ENCODE results near the gene PLXNC1. TPM values are rescaled to one million over a fixed set of nuclear protein-coding genes. Genes with fewer than 3 reads are reported as not detected.

Gene PLXNC1
- total and polyA plus RNA-seq, 7 experiments from 2014 or later = 2.5 to 57.2 (median 12.6) TPM

DNA sequence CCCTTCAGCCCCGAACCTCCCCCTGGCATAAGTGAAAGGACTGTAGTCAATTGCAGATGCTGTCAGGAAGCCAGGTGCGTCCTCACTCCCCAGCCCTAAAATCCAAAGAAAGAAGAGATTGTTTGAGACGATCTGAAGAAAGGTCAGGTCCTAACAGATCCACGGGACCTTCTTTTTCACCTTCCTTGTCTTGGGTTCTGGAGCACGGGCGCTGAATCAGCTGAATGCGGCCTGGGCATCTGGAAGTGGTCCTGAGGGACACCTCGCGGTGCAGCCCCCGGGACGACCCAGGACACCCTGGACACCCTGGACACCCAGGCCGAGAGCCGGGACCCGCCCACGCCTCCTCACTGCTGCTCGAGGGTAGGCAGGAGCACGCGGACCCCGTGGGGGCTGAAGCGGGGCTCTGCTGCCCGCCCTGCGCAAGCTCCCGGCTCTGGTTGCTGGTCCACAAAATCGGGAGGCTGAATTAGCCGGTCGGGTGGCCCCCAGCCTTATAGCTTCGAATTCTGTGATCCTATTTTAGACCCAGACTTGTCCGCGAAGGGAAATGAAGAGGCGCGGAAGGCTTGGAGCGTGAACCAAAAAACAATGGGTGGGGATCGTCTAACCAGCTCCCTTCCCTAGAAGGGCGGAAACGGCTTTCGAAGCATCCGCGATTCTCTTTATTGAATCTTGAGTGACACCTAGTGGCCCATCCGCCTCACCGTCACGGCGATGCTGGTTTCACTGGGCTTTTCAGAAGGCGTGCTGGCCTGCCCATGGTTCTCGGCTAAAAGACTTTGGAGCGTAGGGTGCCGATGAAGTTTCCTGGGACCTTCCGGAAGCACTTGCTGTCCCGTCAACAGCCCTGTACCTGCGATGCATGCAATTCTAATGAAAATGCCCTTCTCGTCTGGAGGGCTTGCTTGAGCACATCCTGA is 46.4 kb upstream of the PLXNC1 start:
- peak overlapping the region; percentile 77 for H3K4me3 ChIP-seq (ENCODE audit: low read length)
- H3K27ac Mint-ChIP-seq = peak overlapping the region; percentile 30 to 86 (median 76)
- peaks cover 0 to 6% (median 0%) of the 10 kb centered on the region in 5 donors for H3K36me3 Mint-ChIP-seq
- peaks cover 0 to 2% (median 0%) of the 10 kb centered on the region in 11 donors for H3K9me3 Mint-ChIP-seq
- peak overlapping the region; percentile 69 for H3K27ac ChIP-seq (ENCODE audit: low read depth, low read length)
- ATAC-seq (peak; percentile 91), DNase-seq (peak; percentile 61 to 86 (median 82))
- H3K4me3 Mint-ChIP-seq = peak overlapping the region; percentile 88 to 95 (median 90)
- ChIA-PET POLR2A (interaction anchor here (0.7 to 4.5 kb wide), 13 partner anchors 27 to 635 kb away, joined by 3 to 20 read pairs (median 4); partner anchors contain the start of genes CRADD and MRPL42), CTCF (interaction anchor here (0.6 to 10.3 kb wide), 81 partner anchors 8 to 1780 kb away, joined by 3 to 252 read pairs (median 4); partner anchors contain the start of genes CRADD, PLXNC1 and SOCS2)
- H3K36me3 ChIP-seq (ENCODE audit: control insufficient read depth in 2 of 3, insufficient read depth in 3 of 3, low read length in 3 of 3) = no peaks in the 10 kb centered on the region
- H3K9me3 ChIP-seq (ENCODE audit: control insufficient read depth in 2 of 3, low read length in 3 of 3) = no peaks in the 10 kb centered on the region
- H3K27me3 ChIP-seq (ENCODE audit: control insufficient read depth in 2 of 2, insufficient read depth in 2 of 2, low read length in 2 of 2) = no peaks in the 10 kb centered on the region
- H3K4me1 ChIP-seq (ENCODE audit: control insufficient read depth in 2 of 2, insufficient read depth in 2 of 2, low read length in 2 of 2) = peaks cover 0 to 13% of the 10 kb centered on the region in 2 donors
- peaks cover 11 to 30% (median 25%) of the 10 kb centered on the region in 7 donors for H3K4me1 Mint-ChIP-seq
- intact Hi-C loops (cut with micrococcal nuclease) = loop anchor here (1.0 to 5.0 kb wide), 29 partner anchors 27 to 1317 kb away; partner anchors contain the start of genes CRADD (in 2 of the 2), MRPL42 (in 2 of the 2), NUDT4 (in 2 of the 2) and EEA1 (in 1 of the 2)
- H3K27me3 Mint-ChIP-seq = peaks cover 0 to 19% (median 10%) of the 10 kb centered on the region in 5 donors

DNA sequence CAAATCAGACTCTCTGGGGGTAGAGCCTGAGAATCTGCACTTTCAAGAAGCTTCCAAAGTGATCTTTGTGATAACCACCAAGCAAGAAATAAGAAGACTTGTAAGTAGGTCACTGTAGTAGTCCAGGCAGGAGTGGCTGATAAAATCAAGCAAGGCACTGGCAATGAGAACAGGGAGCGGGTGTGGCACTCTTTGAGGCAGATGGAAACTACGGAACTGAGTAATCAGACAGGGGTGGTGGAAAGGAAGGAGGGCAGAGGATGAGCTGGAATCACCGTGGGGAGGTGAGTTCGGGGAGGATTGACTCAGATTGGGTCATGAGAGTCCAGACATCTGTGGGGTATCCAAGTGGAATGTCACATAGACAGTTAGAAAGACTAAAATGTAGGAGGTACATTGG is 44.4 kb upstream of the PLXNC1 start:
- ATAC-seq (no peak), DNase-seq (no peak)
- Histone ChIP-seq H3K27ac (ENCODE audit: low read depth, low read length) (no peak overlapping the region), H3K4me3 (ENCODE audit: low read length) (no peak overlapping the region), H3K9me3 (ENCODE audit: control insufficient read depth in 2 of 3, low read length in 3 of 3) (no peaks in the 10 kb centered on the region), H3K36me3 (ENCODE audit: control insufficient read depth in 2 of 3, insufficient read depth in 3 of 3, low read length in 3 of 3) (no peaks in the 10 kb centered on the region), H3K4me1 (ENCODE audit: control insufficient read depth in 2 of 2, insufficient read depth in 2 of 2, low read length in 2 of 2) (peaks cover 0 to 13% of the 10 kb centered on the region in 2 donors), H3K27me3 (ENCODE audit: control insufficient read depth in 2 of 2, insufficient read depth in 2 of 2, low read length in 2 of 2) (no peaks in the 10 kb centered on the region)
- CTCF ChIA-PET = interaction anchor here (1.0 to 10.3 kb wide), 7 partner anchors 13 to 1116 kb away, joined by 3 to 252 read pairs (median 18); no protein-coding TSS in a partner anchor
- H3K27me3 Mint-ChIP-seq = peaks cover 0 to 19% (median 10%) of the 10 kb centered on the region in 5 donors
- H3K36me3 Mint-ChIP-seq = peaks cover 0 to 6% (median 0%) of the 10 kb centered on the region in 5 donors
- H3K27ac Mint-ChIP-seq = no peak overlapping the region
- intact Hi-C loops (cut with micrococcal nuclease) = loop anchor here (2.0 to 5.0 kb wide), 8 partner anchors 207 to 1319 kb away; partner anchors contain the start of genes NUDT4 (in 2 of the 2) and UBE2N (in 1 of the 2)
- peaks cover 11 to 31% (median 25%) of the 10 kb centered on the region in 7 donors for H3K4me1 Mint-ChIP-seq
- H3K4me3 Mint-ChIP-seq = no peak overlapping the region
- H3K9me3 Mint-ChIP-seq = peaks cover 0 to 2% (median 0%) of the 10 kb centered on the region in 11 donors
- POLR2A ChIA-PET = interaction anchor here (0.6 to 4.5 kb wide), 4 partner anchors 425 to 601 kb away, joined by 4 to 20 read pairs (median 5); no protein-coding TSS in a partner anchor

DNA sequence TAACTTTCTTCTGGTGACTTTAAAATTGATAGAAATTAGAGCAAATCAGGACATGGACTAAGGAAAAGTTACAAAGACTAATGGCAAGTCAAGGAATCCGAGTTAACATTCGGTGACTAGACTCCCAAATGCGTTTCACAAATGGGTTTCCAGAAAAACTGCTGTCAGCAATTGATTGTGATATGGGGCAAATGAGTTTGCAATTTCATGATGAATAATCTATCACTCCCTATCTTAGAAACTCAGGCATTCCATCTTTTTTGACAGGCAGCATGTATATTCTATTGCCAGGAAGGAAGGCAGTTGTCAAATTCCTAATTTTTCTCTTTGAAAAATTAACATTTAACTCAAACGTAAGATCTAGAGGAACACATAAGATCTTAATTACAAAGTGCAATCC is 40.5 kb upstream of the PLXNC1 start:
- no peak overlapping the region for H3K4me3 ChIP-seq (ENCODE audit: low read length)
- intact Hi-C loops (cut with micrococcal nuclease) = no loop called here
- H3K36me3 ChIP-seq (ENCODE audit: control insufficient read depth in 2 of 3, insufficient read depth in 3 of 3, low read length in 3 of 3) = no peaks in the 10 kb centered on the region
- H3K4me1 ChIP-seq (ENCODE audit: control insufficient read depth in 2 of 2, insufficient read depth in 2 of 2, low read length in 2 of 2) = no peaks in the 10 kb centered on the region
- POLR2A ChIA-PET = no interaction called here
- H3K36me3 Mint-ChIP-seq = peaks cover 0 to 4% (median 0%) of the 10 kb centered on the region in 5 donors
- H3K27me3 ChIP-seq (ENCODE audit: control insufficient read depth in 2 of 2, insufficient read depth in 2 of 2, low read length in 2 of 2) = no peaks in the 10 kb centered on the region
- peaks cover 0 to 15% (median 10%) of the 10 kb centered on the region in 5 donors for H3K27me3 Mint-ChIP-seq
- ATAC-seq (no peak), DNase-seq (no peak)
- H3K27ac Mint-ChIP-seq = no peak overlapping the region
- no peak overlapping the region for H3K27ac ChIP-seq (ENCODE audit: low read depth, low read length)
- CTCF ChIA-PET = interaction anchor here (10.3 kb wide), 1 partner anchor 603 kb away, joined by 252 read pairs; no protein-coding TSS in a partner anchor
- H3K9me3 Mint-ChIP-seq = peaks cover 0 to 2% (median 0%) of the 10 kb centered on the region in 11 donors
- no peaks in the 10 kb centered on the region for H3K9me3 ChIP-seq (ENCODE audit: control insufficient read depth in 2 of 3, low read length in 3 of 3)
- H3K4me1 Mint-ChIP-seq = peaks cover 0 to 12% (median 0%) of the 10 kb centered on the region in 7 donors
- no peak overlapping the region for H3K4me3 Mint-ChIP-seq

GRCh38 chr12:94109160-94109559 is 39.2 kb upstream of the PLXNC1 start:
- no peak overlapping the region for H3K4me3 Mint-ChIP-seq
- H3K4me1 ChIP-seq (ENCODE audit: control insufficient read depth in 2 of 2, insufficient read depth in 2 of 2, low read length in 2 of 2) = no peaks in the 10 kb centered on the region
- peaks cover 0 to 15% (median 5%) of the 10 kb centered on the region in 5 donors for H3K27me3 Mint-ChIP-seq
- no peak overlapping the region for H3K4me3 ChIP-seq (ENCODE audit: low read length)
- no peak for ATAC-seq
- intact Hi-C loops (cut with micrococcal nuclease) = no loop called here
- H3K27ac ChIP-seq (ENCODE audit: low read depth, low read length) = no peak overlapping the region
- H3K36me3 Mint-ChIP-seq = peaks cover 0 to 1% (median 0%) of the 10 kb centered on the region in 5 donors
- H3K4me1 Mint-ChIP-seq = peaks cover 0 to 9% (median 0%) of the 10 kb centered on the region in 7 donors
- no peaks in the 10 kb centered on the region for H3K9me3 Mint-ChIP-seq
- H3K36me3 ChIP-seq (ENCODE audit: control insufficient read depth in 2 of 3, insufficient read depth in 3 of 3, low read length in 3 of 3) = no peaks in the 10 kb centered on the region
- no peaks in the 10 kb centered on the region for H3K27me3 ChIP-seq (ENCODE audit: control insufficient read depth in 2 of 2, insufficient read depth in 2 of 2, low read length in 2 of 2)
- H3K27ac Mint-ChIP-seq = peak overlapping the region in 1 of 9 donors; percentile 67
- POLR2A ChIA-PET = interaction anchor here (0.8 kb wide), 1 partner anchor 9 kb away, joined by 3 read pairs; no protein-coding TSS in a partner anchor
- no peaks in the 10 kb centered on the region for H3K9me3 ChIP-seq (ENCODE audit: control insufficient read depth in 2 of 3, low read length in 3 of 3)
- CTCF ChIA-PET = no interaction called here
- peak in 1 of 9 donors; percentile 59 for DNase-seq

DNA sequence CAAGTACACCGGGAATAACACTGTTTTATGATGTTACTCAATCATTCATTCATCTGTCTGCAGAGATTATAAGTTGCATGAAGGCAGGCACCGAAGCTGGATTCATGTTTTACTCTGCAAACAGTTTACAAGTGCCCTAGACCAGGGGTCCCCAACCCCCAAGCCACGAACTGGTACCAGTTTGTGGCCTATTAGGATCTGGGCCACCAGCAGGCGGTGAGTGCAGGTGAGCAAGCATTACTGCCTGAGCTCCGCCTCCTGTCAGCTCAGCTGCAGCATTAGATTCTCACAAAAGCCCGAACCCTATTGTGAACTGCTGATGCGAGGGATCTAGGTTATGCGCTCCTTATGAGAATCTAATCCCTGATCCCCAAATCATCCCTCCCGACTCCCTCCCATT is 38.1 kb upstream of the PLXNC1 start:
- Mint-ChIP-seq H3K27me3 (peaks cover 0 to 8% (median 0%) of the 10 kb centered on the region in 5 donors), H3K27ac (no peak overlapping the region), H3K9me3 (no peaks in the 10 kb centered on the region), H3K36me3 (no peaks in the 10 kb centered on the region), H3K4me1 (peaks cover 0 to 8% (median 0%) of the 10 kb centered on the region in 7 donors), H3K4me3 (no peak overlapping the region)
- Histone ChIP-seq H3K27ac (ENCODE audit: low read depth, low read length) (no peak overlapping the region), H3K36me3 (ENCODE audit: control insufficient read depth in 2 of 3, insufficient read depth in 3 of 3, low read length in 3 of 3) (no peaks in the 10 kb centered on the region), H3K27me3 (ENCODE audit: control insufficient read depth in 2 of 2, insufficient read depth in 2 of 2, low read length in 2 of 2) (no peaks in the 10 kb centered on the region), H3K4me1 (ENCODE audit: control insufficient read depth in 2 of 2, insufficient read depth in 2 of 2, low read length in 2 of 2) (no peaks in the 10 kb centered on the region), H3K9me3 (ENCODE audit: control insufficient read depth in 2 of 3, low read length in 3 of 3) (no peaks in the 10 kb centered on the region), H3K4me3 (ENCODE audit: low read length) (no peak overlapping the region)
- intact Hi-C loops (cut with micrococcal nuclease) = no loop called here
- DNase-seq = no peak
- ChIA-PET POLR2A (no interaction called here), CTCF (no interaction called here)
- ATAC-seq = no peak

- Histone ChIP-seq H3K9me3 (ENCODE audit: control insufficient read depth in 2 of 3, low read length in 3 of 3) (no peaks in the 10 kb centered on the region), H3K4me3 (ENCODE audit: low read length) (no peak overlapping the region), H3K4me1 (ENCODE audit: control insufficient read depth in 2 of 2, insufficient read depth in 2 of 2, low read length in 2 of 2) (no peaks in the 10 kb centered on the region), H3K27me3 (ENCODE audit: control insufficient read depth in 2 of 2, insufficient read depth in 2 of 2, low read length in 2 of 2) (no peaks in the 10 kb centered on the region), H3K27ac (ENCODE audit: low read depth, low read length) (no peak overlapping the region), H3K36me3 (ENCODE audit: control insufficient read depth in 2 of 3, insufficient read depth in 3 of 3, low read length in 3 of 3) (no peaks in the 10 kb centered on the region)
- Mint-ChIP-seq H3K36me3 (peaks cover 0 to 3% (median 0%) of the 10 kb centered on the region in 5 donors), H3K4me3 (no peak overlapping the region), H3K9me3 (no peaks in the 10 kb centered on the region), H3K4me1 (peaks cover 0 to 8% (median 0%) of the 10 kb centered on the region in 7 donors), H3K27ac (no peak overlapping the region), H3K27me3 (peaks cover 0 to 7% (median 0%) of the 10 kb centered on the region in 5 donors)
- POLR2A ChIA-PET = interaction anchor here (0.6 kb wide), 1 partner anchor 453 kb away, joined by 3 read pairs; no protein-coding TSS in a partner anchor
- intact Hi-C loops (cut with micrococcal nuclease) = no loop called here
- no peak for DNase-seq
- no peak for ATAC-seq
- CTCF ChIA-PET = interaction anchor here (1.8 to 1.9 kb wide), 2 partner anchors 9 to 10 kb away, joined by 5 to 6 read pairs; no protein-coding TSS in a partner anchor
These were observed 37.1 kb upstream of the PLXNC1 start for GRCh38 chr12:94111302-94111701.
